IPS DF 4.7 (cell line): ENCODE measurements around the gene MRPS22.
"Not testable (repeated sequence)": the region's sequence is repeated elsewhere in the genome, so short reads cannot be mapped to it uniquely, and the experiment has no call there.

Source experiments
- DNase-seq: peaks from one replicate; pipeline ENCODE4 v3.0.0-alpha.2; 2013; ENCODE audit warnings: low spot score; ENCODE audit errors: extremely low read depth

Gene MRPS22

DNA sequence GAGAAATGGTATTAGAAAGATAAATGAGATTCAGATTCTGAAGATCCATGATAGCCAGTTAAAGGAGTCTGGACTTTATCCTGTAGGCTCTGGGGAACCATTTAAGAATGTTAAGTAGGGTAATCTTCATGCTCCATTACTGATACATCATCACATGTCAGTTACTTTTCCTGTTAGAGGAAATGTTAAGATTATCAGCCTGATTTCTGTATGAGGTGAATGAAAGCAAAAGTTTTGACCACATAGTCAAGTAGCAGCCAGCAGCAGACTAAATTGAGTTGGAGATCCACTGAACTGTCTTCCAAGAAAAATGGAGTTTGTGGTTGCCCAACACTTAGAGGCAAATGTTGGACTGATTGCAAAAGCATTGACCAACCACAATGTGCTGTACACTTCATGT lies 50.3 kb downstream of the MRPS22 start:
- DNase-seq = no peak

DNA sequence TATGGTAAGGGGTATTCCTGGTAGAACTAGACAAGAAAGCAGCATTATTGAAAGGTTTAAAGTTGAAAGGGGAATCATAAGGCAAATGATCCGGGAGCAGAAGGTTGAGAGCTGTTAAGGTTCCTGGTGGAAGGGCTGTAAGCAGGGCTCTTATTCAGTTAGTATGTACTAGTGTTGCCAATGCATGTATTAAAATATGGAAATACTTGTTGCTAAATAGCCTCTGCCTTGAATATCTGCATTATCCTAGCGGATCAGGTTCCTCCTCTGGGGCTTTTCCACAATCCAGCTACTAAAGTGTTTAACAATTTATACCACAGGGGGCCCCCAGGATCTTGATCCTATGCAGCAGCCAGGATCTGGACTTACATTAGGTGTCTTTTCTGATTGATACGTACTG lies 52.9 kb downstream of the MRPS22 start:
- no peak for DNase-seq

DNA sequence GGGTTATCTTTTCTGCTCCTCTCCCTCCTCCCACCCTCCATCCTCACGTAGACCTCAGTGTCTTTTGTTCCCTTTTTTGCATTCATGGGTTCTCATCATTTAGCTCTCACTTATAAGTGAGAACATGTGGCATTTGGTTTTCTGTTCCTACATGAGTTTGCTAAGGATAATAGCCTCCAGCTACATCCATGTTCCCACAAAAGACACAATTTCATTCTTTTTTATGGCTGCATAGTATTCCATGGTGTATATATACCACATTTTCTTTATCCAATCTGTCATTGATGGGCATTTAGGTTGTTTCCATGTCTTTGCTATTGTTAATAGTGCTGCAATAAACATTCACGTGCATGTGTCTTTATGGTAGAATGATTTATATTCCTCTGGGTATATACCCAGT lies 57.3 kb downstream of the MRPS22 start:
- DNase-seq = not testable (repeated sequence)
